Stimulated activated CD8-positive, alpha-beta memory T cell treated with anti-CD3 and anti-CD28 coated beads, Interleukin-4, amount 100 ng/mL, for 4 hours (primary cell): ENCODE measurements around the gene PSAT1.

ENCODE experiments used
- DNase-seq, 2 donors: peaks; one replicate each; pipeline ENCODE4 v3.0.0-alpha.2; 2020; ENCODE audit warnings: low read depth in 2 of 2, low spot score in 1 of 2

The PSAT1 gene

DNA sequence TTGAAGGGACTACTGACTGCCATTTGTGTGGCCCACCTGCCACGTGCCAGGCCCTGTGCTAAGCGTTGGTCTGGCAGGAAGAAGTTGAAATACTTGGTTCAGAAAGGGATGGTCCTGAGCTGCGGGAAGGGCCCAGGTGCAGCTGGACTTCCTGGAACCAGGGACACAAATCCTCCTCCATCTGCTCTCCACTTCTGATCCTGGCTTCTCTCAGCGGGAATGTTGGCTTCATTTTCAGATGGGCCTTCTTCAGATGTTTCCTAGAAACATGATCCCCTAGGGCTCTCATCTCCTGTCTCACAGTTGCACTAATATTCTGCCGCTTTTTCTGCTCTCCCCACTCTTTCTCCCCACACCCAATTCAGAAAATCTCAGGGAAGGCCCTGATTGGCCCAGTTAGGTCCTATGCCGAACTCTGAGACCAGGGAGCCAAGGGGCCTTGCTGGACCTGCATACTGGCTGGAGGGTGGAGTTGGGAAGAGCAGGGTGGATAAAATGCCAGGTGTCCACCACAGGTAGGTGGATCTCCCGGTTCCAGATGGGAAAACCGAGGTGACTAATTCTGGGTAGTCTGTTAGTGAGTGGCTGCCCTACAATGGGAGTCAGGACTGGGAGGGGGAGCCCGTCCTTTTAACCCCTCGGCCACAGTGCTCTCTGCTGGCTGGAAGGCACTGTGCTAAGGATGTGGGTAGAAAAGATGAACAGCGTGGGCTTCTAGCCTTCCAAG, 19.4 kb downstream of the PSAT1 start:
- no peak for DNase-seq

DNA sequence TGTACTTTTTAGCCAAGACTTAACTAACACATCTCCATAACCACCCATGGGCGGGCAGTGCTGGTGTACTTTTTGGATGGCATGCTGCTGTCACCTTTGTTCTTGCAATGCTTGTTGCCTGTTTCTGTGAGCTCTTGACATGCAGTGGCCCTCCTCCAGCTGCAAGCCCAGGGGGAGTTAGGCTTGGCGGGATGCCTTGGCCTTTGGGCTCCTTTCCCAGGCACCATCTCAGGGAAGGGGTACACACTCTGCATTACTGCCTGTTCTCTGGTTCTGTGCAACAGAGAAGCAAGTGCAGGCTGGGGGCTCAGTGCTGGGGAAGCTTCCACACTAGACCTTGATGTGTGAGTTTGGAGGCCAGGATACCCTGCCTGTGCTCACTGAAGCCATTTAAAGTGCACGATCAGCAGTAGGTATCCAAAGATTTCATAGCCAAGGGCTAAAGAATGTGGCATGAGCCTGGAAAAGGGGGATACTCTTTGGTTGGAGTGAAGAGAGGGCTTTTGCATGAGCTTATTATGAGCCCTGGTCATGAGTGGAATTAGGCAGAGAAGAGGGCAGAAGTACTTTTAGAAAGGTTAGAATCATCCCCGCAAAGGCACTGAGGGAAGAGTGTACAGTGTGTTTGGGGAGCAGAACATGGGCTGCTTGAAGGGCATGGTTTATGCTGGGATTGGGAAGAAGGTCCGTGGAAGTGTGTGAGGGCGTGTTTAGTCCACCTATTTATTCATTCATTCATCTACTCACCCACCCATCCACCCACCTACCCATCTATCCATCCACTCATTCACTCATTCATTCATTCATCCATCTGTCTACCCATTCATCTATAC, 22.5 kb downstream of the PSAT1 start:
- no peak for DNase-seq

DNA sequence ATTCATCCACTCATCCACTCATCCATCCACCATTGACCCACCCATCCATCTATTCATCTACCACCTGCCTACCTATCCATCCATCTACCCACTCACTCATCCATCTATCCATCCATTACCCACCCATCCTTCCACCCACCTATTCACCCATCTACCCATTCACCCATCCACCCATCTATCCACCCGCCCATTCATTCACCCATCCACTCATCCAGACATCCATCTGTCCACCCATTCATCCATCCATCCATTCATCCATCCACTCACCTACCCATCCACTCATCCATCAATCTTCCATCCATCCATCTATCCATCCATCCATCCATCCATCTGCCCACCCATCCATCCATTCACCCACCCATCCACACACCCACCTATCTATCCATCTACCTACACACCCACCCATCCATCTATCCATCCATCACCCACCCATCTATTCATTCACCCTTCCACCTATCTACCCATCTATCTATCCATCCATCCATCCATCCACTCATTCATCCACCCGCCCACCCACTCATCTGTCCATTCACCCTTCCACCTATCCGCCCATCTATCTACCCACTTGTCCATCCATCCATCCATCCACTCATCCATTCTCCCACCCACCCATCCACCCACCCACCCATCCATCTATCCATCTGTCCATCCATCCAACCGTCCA, 23.2 kb downstream of the PSAT1 start:
- no peak for DNase-seq

DNA sequence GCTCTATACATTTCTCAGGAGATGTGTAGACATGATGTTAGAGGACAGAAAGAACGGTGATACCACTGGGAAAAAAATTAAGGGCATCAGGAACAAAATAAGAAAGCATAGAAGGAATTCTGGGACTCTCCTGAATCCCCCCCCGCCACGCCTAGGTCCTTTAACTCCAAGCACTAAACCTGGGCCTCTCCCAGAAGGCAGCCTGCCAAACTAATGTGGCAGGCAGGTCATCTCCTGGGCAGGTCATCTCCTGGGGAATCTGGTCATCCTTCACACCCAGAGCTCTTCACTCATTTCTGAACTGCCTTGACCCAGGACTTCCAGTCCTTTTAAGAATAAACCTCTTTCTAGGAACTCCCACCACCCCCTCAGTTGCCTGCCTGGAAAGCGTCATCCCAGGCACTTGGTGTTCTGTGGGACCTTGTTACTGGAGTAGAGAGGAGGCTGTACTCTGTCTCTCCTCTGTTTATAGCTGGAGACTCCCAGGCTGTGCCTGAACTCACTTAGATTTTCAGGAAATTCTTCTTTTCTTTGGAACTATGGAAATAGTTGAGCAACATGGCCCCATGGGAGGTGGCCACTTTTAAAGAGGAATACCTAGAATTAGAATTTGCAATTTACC, 24.1 kb downstream of the PSAT1 start:
- no peak for DNase-seq

DNA sequence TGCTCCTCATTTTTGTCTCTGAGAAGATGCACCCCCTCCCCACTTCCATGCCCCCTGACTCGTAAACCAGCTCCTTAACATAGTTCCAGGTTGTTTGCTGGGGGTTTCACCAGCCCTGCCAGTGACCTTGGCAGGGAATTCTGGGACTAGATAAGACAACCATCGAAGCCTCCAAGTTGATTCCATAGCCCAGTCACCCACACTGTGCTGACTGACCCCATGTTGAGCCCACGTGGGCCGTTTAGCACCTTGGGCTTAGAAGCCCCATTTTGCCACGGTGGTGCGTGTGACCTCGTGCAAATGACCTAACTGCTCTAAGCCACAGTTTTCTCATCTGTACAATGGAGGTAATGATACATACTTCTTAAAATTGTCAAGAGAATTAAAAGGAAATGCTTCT, 24.6 kb downstream of the PSAT1 start:
- no peak for DNase-seq

DNA sequence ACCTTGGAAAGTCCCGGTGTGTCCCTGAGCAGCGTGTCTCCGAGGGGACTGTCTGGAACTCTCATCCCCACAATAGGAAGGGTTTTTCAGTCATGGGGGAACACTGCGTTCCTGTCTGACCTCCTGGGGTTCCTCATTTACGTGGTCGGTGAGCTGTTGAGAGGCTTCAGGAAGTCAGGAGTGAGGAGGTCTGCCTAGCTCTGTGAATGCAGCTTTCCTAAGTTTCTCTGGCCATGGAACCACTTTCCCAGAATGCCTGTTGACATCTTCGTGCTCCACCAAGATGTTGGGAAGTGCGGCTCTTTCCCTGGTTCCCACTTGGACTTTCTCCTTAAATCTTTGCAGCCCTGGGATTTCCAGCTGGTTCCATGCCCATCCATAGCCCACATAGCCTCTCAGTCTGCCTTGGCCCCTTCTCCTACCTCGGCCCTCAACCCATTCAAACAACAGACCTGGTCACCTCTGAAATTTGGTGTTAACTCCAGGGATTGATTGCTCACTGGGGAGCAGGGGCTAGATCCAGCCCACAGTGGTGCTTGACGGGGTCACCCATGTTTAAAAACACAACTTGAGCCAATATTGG, 27.2 kb downstream of the PSAT1 start:
- no peak for DNase-seq

DNA sequence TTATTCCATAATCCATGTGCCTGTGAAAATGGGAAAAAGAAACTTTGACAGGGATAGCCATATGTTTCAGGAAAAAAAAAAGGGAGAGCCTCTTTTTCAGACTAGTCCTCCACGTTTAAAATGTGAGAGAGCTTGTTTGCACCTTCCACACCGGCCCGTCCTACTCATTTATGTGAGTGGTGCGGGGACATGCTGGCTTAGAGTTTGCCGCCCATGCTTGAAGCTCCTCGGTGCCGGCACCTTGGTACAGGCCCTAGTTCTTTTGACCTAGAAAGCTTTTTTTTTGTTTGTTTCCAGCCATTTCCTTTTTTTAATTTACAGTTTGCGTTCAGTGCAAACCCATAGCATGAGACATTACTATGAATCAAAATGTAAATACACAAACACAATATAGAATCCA, 27.8 kb downstream of the PSAT1 start:
- no peak for DNase-seq

DNA sequence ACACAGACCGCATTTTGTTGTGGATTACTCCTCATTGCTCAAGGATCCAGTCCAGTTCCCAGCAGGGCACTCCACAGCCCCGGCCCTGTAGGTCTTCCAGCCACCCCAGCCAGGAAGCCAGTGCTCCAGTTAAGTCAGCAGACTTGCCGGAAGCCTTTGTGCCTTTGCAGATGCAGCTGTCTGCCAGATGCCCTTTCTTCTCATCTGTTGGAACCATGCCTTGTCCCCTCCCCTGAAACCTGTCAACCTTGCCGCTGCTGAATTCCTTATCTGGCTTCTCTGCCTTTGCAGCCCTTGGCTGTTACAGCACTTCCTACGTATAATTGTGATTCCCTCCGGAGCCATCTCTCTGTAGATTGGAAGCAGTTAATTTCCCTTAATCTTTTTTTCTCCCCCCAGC, 28.4 kb downstream of the PSAT1 start:
- DNase-seq: no peak

DNA sequence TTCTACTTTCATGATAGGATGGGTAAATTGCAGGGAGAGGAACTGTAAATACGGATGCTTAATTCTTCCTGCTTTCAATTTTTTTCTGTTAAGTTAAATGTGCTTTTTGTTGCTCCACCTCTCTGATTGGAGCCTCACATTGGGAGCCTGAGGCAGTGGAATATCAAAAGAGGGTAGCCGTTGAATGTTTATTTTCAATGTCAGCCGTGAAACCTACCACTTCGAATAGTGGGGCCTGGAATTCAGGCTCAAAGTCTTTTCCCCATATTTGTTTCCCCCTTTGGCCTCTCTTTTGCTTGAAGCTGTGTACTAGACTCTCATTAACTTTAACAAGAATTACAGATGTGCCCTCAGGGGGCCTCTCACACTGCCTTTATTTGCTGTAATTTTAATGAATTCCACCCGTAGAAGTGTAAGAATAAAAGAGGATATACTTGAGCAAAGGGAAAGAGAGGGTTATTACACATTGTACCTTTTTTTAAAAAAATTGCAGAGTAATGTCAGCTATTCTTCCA, 29.0 kb downstream of the PSAT1 start:
- DNase-seq: no peak

DNA sequence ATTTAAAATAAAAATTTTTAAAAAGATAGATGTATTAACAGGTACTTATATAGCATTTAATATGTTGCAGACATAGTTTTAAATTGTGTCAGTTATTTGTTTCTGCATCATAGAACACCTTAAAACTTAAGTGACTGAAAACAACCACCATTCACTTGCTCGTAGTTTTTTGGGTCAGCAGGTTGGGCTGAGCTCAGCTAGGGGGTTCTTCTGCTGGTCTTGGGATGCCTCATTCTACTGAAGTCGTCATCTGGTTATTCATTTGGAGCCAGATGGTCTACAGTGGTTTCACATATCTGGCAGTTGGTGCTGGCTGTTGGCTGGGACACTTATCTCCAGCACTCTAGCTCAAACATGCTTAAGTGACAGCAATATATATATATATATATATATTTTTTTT, 29.6 kb downstream of the PSAT1 start:
- no peak for DNase-seq

DNA sequence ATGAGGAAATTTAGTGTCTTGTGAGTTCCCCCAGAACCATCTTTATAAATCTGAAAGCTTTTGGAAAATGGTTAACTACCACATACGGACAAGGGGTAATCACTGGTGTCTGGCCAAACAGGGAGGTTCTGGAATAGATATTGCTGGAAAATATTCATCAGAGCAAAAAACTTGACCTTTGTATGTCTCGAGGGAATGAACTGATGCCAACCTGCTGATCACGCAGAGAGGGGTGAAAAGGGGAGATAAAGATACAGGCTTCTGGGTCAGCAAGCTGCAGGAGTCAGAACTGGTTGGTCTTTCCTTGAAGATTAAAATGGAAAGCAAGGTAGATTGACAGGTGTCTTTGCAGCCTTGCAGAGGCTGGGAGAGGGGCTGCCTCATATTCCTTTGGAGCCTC, 35.5 kb downstream of the PSAT1 start:
- no peak for DNase-seq

DNA sequence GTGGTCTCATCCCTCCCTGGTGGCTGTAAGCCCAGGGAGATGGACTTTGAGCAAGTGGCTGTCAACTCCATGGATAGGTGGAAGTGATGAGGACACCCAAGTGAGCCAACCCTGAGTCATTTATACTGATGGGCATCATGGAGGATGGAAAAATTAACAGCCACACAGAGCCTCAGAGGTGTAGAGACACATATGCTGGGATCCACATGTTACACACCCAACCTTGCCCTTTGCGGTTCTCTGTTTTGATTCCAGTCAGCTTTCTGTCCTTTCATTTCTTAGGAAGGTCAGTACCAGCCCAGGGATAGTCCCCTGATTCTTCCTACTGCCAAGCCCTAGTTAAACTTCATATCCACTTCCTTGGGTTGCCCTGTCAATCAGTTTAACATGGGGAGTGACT, 51.9 kb downstream of the PSAT1 start:
- DNase-seq: no peak

DNA sequence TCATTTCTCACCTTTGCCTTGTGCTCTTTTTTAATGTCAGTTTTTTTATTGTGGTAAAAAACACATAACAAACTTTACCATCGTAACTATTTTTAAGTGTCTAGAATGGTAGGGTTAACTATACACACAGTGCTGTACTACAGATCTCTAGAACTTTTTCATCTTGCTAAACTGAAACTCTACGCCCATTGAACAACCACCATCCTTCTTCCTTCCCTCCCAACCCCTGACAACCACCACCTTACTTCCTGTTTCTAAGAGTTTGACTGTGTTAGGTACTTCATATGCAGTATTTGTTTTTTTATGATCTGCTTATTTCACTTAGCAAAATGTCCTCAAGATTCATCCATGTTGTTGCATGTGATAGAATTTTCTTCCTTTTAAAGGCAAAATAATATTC, 54.9 kb downstream of the PSAT1 start:
- no peak for DNase-seq

DNA sequence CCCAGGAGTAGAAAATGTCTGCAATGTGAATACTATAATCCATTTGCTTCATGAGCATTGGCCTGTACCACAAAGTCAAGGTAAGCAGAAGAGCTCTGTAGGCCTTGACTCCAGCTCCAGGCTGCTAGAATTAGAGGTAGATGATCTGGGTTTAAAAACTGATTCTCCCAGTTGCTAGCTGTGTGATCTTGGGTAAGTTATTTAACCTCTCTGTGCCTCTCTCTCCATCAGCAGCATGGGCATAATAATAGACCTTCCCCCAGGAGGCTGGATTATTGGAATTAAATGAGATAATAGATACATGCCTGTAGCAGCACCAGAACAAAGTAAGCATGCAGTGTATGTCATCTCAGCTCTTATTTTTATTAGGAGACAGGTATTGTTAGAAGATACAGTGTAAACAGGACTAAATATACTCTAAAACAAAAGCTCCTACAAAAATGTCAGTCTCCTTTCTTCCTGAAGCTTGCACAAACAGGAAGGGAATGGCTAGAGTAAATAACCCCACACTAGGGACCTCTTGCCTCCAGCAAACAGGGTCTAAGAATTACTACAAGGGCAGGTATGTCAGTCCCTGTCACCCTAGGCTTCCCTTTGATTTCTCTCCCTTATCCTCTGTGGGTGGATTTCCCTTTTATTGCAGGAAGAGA, 57.5 kb downstream of the PSAT1 start:
- DNase-seq: no peak

DNA sequence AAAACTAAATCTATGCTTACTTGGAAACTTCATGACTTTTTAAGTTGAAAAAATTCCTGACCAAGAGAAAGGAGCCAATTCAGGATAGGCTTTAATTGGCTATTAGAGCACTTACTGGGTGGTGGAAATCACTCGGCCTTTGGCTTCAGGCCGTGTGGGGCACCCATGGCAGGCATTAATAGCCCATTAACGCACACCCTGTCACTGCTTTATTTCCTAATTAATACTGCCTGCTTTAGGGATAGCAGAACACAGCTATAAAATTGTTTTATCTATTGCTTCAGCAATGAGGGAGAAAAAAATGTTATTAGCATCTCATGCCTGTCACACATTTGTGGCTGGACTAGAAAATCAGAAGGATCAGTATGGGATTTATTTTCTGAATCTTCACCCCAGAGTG, 58.1 kb downstream of the PSAT1 start:
- no peak for DNase-seq

DNA sequence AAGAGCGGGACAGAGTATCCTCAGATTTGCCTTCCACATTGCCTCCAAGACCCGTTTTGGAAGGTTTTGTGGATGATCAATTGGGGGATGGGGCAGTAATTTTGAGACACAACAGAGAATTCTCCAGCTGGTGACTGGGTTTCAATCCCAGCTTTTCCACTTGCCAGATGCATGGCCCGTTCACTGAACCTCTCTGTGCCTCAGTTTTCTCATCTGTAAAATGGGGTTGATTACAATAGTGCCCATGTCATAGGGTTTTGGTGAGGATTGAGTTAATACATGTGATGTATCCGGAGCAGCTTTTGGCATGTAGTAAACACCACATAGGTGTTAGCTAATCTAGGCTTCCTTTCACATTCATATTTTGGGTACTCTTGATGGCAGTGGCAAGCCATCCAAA, 59.7 kb downstream of the PSAT1 start:
- DNase-seq: no peak

DNA sequence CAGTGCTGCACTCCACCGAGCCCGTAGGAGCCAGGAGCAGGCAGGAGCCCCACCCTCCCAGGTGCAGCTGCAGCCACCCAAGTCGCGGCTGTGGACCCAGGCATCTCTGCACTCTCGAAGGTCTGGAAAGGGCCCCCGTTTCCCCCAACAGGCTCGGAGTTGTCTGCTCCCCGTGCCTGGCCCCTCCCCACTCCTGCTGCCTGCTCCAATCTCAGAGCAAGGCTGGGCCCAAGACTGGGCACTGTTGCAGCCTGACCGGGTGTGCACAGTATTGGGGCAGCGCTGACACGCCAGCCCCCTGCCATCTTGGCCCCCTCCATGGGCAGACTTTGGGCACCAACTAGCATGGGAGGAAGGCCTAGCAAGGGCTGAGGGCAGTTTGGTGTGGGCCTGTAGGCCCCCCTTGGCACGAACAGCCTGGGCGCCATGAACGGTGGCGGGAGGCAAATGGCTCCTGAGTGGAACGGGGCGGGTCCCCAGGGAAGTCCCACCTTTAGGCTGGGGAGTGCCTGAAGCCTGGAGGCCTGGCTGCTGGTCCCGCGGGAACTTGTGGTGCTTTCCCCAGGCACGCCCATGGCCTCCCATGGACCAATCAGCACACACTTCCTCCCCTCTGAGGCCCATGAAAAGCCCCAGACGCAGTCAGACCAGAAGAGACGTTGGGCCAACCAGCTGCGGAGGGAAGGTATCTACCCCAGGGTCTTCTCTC, 60.4 kb downstream of the PSAT1 start:
- no peak for DNase-seq

DNA sequence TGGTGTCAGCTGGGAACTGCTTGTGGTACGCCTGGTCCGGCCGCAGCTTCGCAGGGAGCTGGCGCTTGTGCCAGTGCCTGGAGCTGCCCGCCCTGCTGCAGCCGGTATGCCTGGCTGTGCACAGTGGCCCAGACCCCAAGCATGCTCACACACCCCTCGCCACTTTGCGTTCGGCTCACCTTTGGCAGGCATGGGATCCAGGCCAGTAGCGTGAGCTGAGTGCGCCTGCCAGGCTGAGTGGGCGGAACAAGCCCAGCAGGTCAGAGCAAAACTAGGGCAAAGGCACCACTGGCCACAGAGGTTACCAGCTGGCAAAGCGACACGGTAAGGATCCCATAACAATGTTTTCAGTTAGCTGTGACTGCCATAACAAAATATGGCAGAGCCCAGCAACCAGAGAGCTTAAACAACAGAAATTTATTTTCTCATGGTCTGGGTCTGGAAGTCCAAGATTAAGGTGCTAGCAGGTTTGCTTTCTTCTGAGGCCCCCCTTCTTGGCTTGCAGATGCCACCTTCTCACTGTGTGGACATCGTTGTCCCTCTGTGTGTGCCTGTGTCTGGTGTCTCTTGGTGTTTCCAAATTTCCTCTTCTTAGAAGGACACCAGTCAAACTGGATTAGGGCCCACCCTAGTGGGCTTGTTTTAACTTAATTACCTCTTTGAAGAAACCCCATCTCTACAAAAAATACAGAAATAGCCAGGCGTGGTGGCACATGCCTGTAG, 61.6 kb downstream of the PSAT1 start:
- no peak for DNase-seq

DNA sequence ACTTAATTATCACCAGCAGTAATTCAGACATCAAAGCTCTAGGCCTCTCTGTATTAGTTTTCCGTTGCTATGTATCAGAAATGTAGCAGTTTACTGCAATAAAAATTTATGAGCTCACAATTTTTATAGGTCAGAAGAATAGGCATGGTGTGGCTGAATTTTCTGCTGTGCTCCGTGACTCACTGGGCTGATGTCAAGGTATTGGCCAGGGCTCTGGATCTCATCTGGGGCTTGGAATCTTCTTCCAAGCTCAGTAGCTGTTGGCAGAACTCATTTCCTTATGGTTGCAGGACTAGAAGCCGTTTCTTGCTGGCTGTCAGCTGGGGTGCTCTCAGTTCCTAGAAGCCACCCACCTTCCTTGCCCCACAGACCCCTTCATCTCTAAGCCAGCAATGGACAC, 66.3 kb downstream of the PSAT1 start:
- no peak for DNase-seq
